Sigmoid colon (tissue), 7 donors: ENCODE results near the gene BCL2L1. TPM values are rescaled to one million over a fixed set of nuclear protein-coding genes. Genes with fewer than 3 reads are reported as not detected.
A peak's percentile ranks its signal among the peaks of the same experiment; 100 is the strongest.

Source experiments
- DNase-seq: peaks from one replicate; pipeline ENCODE4 v3.0.0-alpha.2; 2019
- H3K27ac ChIP-seq, 4 donors: fragments of 200-600 bp; sonication (generic); one replicate each; pipeline ENCODE4 v1.5.1; 2016 to 2019; ENCODE audit warnings: mild to moderate bottlenecking in 1 of 4
- H3K27me3 ChIP-seq, 3 donors: fragments of 200-600 bp; sonication (generic); one replicate each; pipeline ENCODE4 v1.5.1; 2019; ENCODE audit warnings: mild to moderate bottlenecking in 1 of 3
- H3K36me3 ChIP-seq, 4 donors: fragments of 200-600 bp; sonication (generic); one replicate each; pipeline ENCODE4 v1.5.1; 2016 to 2019
- H3K4me1 ChIP-seq, 4 donors: fragments of 200-600 bp; sonication (generic); one replicate each; pipeline ENCODE4 v1.5.1; 2017 to 2019
- H3K4me3 ChIP-seq, 4 donors: fragments of 200-600 bp; sonication (generic); one replicate each; pipeline ENCODE4 v1.5.1; 2017 to 2019; ENCODE audit warnings: mild to moderate bottlenecking in 2 of 4, moderate library complexity in 1 of 4
- H3K9me3 ChIP-seq, 4 donors: fragments of 200-600 bp in 3 of 4; sonication (generic) in 3 of 4; one replicate each; pipeline versions ENCODE4 v1.5.1 to v1.6.1; 2013 to 2019
- CTCF ChIP-seq, 4 experiments: fragments of 450-650 bp in 3 of 4; fragments of 200-600 bp in 1 of 4; IDR thresholded peaks; one replicate each; pipeline ENCODE4 v1.5.1; 2016 to 2019; ENCODE audit warnings: antibody characterized with exemption in 4 of 4, mild to moderate bottlenecking in 3 of 4, moderate library complexity in 2 of 4
- EP300 ChIP-seq, 4 donors: sonication (generic); formaldehyde crosslinking; IDR thresholded peaks; one replicate each; pipeline ENCODE4 v1.6.1; 2017; ENCODE audit warnings: antibody characterized with exemption in 4 of 4
- POLR2A ChIP-seq, 2 donors: fragments of 450-650 bp; IDR thresholded peaks; one replicate each; pipeline ENCODE4 v1.6.1; 2016; ENCODE audit warnings: antibody characterized with exemption in 2 of 2, mild to moderate bottlenecking in 2 of 2, moderate library complexity in 2 of 2
- POLR2AphosphoS5 ChIP-seq, 4 donors: sonication (generic); formaldehyde crosslinking; IDR thresholded peaks; one replicate each; pipeline ENCODE4 v1.6.1; 2017; ENCODE audit warnings: antibody characterized with exemption in 4 of 4
- WGBS, 2 donors: extraction: QIAGEN DNeasy Blood & Tissue Kit; methylation state at CpG; one replicate each; pipeline ENCODE4 v1.1.7; 2013; 5-methylcytosine and 5-hydroxymethylcytosine counted together
- intact Hi-C: fragments of 100-400 bp; cut with DNase I; formaldehyde crosslinking; loops from one replicate; pipeline ENCODE4 v1.15.1; 2023
- polyA plus RNA-seq, 3 donors: library from polyadenylated mRNA; stranded (reverse); fragments of 200-250 nt; gene quantifications; one replicate each; pipeline ENCODE4 v1.2.3, GENCODE V29; 2013
- total RNA-seq, 4 donors: library from RNA; depleted of rRNA; stranded (reverse); fragments of >200 nt; gene quantifications; one replicate each; pipeline ENCODE4 v1.1.0, GENCODE V29; 2016
- donor health status: healthy with polysubstance abuse.
- donor health status: Bipolar disorder and iron deficiency.
- donor health status: healthy.

The BCL2L1 gene
- total and polyA plus RNA-seq, 7 donors: 53.2 to 94.8 (median 71.3) TPM

DNA sequence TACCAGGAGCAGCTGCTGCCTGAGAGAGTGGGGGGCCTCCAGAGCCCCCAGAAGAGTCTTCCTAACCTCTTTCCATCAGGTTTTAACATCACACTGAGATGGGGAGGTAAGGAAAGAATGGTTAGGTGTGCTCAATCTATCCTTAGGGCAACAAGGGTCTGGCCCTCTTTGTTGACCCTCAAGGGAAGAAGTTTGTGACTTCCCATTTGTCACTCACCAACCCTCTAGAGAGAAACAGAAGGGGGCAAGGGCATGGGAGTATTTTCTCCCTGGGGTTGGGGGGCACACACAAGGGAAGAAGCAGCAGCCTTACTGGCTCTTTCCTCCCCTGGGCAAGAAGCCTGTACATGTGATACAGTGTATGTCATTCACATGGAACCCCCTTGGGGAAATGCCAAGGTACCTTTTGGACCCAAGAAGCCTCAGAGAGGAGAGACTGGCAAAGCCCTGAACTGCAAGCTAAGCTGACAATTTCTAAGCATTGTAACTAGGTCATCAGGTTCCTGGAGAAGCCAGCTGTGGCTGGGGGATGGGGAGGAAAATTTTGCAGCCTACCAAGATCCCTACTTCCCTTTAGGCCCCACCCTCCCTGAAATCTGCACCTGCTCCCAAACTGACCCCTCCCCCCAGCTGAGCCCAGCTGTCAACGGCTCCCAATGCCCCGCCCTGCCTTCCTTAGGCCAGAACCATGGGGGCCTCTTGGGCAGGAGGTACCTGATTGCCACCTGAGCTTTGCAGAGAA is 14.5 kb downstream of the BCL2L1 start:
- Histone ChIP-seq H3K36me3 (peaks cover 0 to 18% (median 9%) of the 10 kb centered on the region in 4 donors), H3K4me1 (peaks cover 0 to 57% (median 53%) of the 10 kb centered on the region in 4 donors)
- WGBS, 2 donors: 14 to 19% methylated on average over 2 of the region's 2 CpGs

GRCh38 chr20:31707258-31707615 is 15.4 kb downstream of the BCL2L1 start:
- peaks cover 0 to 48% (median 44%) of the 10 kb centered on the region in 4 donors for H3K4me1 ChIP-seq
- DNase-seq: no peak
- intact Hi-C loops: no loop called here
- 83 to 91% methylated on average over 5 of the region's 5 CpGs for WGBS, 2 donors
- no peak overlapping the region for H3K27ac ChIP-seq
- no peak for TF ChIP-seq EP300 (IDR thresholded peaks at IDR 0.05)
- no peak for TF ChIP-seq POLR2AphosphoS5 (IDR thresholded peaks at IDR 0.05)
- no peak for TF ChIP-seq CTCF (IDR thresholded peaks at IDR 0.05)
- no peak for TF ChIP-seq POLR2A (IDR thresholded peaks at IDR 0.05)
- H3K27me3 ChIP-seq: no peaks in the 10 kb centered on the region
- H3K36me3 ChIP-seq: peaks cover 0 to 18% (median 9%) of the 10 kb centered on the region in 4 donors
- no peaks in the 10 kb centered on the region for H3K9me3 ChIP-seq
- no peak overlapping the region for H3K4me3 ChIP-seq

More for the DNA sequence above, 14.5 kb downstream of the BCL2L1 start:
- no peaks in the 10 kb centered on the region for H3K9me3 ChIP-seq
- intact Hi-C loops: no loop called here
- no peaks in the 10 kb centered on the region for H3K27me3 ChIP-seq
- H3K4me3 ChIP-seq: no peak overlapping the region
- peak overlapping the region; percentile 27 to 53 (median 38) for H3K27ac ChIP-seq
- DNase-seq: peak; percentile 81
- TF ChIP-seq CTCF (IDR thresholded peaks at IDR 0.05): no peak
- no peak for TF ChIP-seq POLR2AphosphoS5 (IDR thresholded peaks at IDR 0.05)
- no peak for TF ChIP-seq POLR2A (IDR thresholded peaks at IDR 0.05)
- no peak for TF ChIP-seq EP300 (IDR thresholded peaks at IDR 0.05)

- TF ChIP-seq POLR2A (IDR thresholded peaks at IDR 0.05): no peak
- no peak for TF ChIP-seq POLR2AphosphoS5 (IDR thresholded peaks at IDR 0.05)
- 89 to 93% methylated on average over 2 of the region's 2 CpGs for WGBS, 2 donors
- Histone ChIP-seq H3K27me3 (no peaks in the 10 kb centered on the region), H3K9me3 (no peaks in the 10 kb centered on the region), H3K36me3 (peaks cover 0 to 18% (median 9%) of the 10 kb centered on the region in 4 donors), H3K27ac (no peak overlapping the region), H3K4me3 (no peak overlapping the region), H3K4me1 (peaks cover 0 to 43% (median 39%) of the 10 kb centered on the region in 4 donors)
- no peak for DNase-seq
- intact Hi-C loops: no loop called here
These were observed 15.9 kb downstream of the BCL2L1 start for GRCh38 chr20:31706607-31707257.

DNA sequence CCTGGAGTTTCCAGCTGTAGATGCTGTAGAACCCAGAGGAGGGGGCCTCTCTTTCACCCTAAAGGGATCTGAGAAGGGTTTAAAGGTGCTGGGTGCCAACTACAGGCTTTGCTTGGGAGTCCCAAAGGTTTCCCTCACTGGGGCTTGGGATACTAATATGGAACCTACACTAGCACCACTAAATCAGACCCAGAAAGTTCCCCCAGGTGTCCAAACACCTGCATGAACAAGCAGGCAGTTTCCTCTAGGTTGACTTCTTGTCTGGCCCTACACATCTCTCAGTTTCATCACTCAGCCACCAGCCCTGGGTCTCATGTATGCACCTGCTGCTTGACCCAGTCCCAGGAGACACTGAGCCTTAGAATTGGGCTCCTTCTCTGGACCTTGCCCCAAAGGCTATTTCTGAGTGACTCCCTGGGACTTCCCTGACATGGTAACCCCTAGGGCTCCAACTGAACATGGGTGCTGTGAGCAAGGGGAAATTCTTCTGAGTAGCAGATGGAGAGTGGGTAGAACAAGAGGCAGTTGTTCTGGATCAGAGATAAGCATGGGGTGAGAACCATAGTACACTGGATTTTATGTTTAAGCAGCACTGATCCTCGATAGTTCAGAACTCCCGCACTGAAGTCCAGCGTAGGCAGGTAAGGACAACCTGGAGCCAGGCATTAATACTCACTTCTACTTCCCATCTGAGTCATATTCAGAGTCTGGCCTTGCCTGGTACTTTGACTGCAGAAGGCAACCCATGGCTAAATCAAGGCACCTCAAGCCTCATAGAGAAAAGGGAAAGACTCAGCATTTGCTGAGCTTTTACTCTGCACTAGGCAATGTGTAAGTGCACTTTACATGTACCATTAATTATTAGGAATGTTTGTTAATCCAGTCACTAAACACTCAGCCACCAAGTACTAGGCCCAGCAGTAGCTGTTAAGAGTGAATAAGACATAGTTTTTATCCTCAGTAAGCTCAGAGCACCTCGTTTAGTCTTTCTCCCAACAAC is 16.8 kb downstream of the BCL2L1 start:
- Histone ChIP-seq H3K4me3 (no peak overlapping the region), H3K27me3 (no peaks in the 10 kb centered on the region), H3K9me3 (no peaks in the 10 kb centered on the region), H3K4me1 (peaks cover 0 to 34% (median 31%) of the 10 kb centered on the region in 4 donors), H3K27ac (peak overlapping the region in 1 of 4 donors; percentile 55), H3K36me3 (peaks cover 0 to 18% (median 11%) of the 10 kb centered on the region in 4 donors)
- 71 to 75% methylated on average over 4 of the region's 4 CpGs for WGBS, 2 donors
- no peak for DNase-seq
- intact Hi-C loops: no loop called here
- TF ChIP-seq POLR2A (IDR thresholded peaks at IDR 0.05) (no peak), CTCF (IDR thresholded peaks at IDR 0.05) (no peak), POLR2AphosphoS5 (IDR thresholded peaks at IDR 0.05) (no peak), EP300 (IDR thresholded peaks at IDR 0.05) (no peak)
